Measurements from ENCODE around the gene MICAL3.
"Not testable (repeated sequence)": the region's sequence is repeated elsewhere in the genome, so short reads cannot be mapped to it uniquely, and the experiment has no call there.

Gene MICAL3

DNA sequence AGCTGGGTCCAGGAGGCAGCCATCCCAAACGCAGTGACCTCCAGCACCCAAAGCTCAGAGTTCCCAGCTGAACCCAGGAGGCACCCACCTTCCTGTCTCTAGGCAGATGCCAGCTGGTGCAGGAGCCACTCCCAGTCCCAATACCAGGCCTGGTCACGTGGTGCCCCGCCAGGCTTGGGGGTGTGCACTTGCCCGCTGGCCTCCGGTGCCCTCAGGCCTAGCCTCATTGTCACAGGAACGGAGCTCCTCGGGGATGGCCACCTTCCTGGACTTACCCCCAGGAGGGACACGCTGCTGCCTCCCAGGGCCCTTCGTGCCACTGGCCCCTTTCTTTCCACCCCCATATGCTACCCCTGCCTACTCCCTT lies 254.7 kb downstream of the MICAL3 start:
- DNase-seq = no peak

DNA sequence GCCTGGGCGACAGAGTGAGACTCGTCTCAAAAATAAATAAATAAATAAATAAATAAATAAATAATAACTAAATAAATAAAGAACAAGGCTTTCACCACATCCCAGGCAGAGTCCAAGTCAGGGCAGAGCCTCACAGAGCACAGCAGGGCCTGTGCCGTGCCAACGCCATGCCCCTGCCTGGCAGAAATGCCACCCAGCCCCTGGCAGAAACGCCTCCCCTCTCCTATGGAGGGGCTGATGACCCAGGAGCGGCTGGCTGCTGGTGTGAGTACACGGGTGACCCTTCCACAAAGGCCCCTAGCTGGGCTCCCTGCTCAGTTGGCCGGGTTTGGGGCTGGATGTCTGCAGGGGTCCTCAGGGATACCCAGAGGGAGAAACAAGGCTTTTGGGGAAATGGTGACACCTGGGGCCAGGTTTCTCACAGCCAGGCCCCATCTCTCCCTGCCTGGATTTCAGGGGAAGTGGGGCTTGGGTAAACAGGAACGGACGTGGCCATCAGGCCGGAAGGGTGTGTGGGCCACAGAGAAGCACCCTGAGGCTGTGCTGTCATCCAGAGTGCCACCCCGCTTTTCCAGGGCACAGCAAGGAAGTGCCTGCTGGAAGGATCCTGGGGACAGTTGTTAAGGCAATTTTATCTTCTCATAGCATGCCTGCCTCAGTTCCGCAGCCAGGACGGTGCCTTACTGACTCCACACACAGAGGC lies 255.2 kb downstream of the MICAL3 start:
- DNase-seq = no peak

DNA sequence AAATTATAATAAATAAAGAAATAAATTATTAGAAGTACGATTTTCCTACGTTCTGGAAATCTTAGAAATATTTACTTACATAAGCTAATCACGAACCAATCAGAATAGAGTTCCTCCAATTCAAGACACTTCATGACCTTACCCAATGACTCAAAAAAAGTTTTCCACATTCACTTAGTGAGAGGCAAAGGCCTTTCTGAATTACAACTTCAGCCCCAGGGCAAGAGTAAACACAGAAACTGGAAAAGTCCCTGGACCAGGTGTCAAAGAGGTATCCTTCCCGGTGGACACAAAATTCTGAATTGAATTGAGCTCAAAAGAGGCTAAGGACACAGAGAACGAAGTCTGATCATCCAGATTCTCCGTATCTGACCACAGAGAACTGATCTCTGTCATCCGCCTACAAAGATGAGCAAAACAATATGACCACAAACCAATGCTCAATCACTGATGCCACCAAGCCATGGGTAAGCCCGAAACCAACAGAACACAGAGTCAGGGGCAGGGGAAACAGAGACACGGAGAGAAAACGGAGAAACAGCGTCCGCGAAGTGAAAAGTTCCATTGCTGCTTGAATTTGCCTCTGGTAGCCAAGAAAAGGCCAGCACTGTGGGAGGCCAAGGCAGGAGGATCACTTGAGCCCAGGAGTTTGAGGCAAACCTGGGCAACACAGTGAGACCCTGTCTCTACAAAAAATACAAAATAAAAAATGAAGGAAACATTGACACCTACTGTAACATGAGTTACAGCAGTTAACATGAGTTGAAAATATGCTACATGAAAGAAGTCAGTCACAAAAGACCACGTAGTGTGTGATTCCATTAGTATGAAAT lies 256.9 kb downstream of the MICAL3 start:
- DNase-seq = no peak

DNA sequence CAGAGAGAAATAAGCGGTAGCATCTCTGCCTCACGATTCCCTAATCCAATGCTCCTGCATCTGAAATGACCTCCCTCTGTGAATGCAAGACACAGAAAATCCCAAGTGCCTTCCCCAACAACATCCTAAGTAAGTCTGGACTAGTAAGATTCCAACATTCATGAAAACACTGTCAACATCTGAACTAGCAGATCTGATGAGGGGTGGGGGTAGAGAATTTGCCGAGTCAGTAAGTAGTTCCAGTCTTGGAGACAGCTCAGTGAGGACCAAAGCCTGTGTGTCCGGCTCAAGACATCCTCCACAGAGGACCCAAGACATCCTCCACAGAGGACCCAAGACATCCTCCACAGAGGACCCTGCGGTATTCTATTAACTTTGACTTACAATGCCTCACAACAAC lies 259.5 kb downstream of the MICAL3 start:
- DNase-seq = not testable (repeated sequence)

DNA sequence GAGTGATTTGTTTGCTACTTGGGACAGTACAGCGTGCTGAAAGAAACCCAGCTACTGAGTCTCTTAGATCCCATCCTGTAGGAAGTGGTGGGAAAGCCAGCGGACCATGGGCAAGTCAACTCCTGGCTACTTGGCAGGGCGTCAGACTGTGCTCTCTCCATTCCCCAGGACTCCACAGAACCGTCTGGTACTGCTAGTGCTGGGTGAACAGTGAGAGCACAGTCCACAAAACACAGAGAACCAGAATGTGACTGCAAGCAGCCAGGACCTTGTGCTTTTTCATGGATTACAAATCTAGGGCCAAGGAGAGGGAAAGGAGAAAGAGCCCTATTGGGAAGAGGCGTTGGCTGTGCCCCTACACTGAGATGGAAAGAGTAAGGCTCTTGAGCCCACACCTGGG lies 260.3 kb downstream of the MICAL3 start:
- peak in 1 of 56 donors; percentile 23 for DNase-seq

DNA sequence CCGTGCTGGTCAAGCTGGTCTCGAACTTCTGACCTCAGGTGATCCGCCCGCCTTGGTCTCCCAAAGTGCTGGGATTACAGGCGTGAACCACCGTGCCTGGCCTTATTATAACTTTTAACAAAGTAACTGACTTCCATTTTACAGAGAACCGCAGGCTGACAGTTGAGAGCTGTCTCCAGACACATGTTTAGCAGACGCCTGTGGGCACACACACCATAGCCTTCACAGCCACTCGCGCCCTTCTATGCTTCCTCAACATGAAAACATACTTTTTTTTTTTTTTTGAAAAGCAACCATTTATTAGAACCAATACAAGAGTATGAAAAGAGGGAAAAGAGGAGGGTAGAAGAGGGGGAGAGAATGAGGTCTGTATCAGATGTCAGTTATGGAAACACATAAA lies 260.9 kb downstream of the MICAL3 start:
- DNase-seq = not testable (repeated sequence)

DNA sequence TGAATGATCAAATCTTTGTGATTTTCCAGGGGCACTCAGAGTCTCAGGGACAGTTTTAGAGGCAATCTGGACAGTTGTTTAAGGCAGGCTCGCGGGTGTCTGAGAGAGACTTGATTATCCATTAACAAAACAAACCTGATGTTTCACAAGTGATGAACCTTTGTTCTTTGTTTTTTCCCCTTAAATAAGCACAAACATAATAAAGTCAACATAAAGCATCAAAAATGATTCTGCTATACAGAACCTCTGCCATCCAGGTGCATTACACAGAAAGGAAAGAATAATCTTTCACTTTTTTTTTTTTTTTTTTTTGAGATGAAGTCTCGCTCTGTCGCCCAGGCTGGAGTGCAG lies 263.2 kb downstream of the MICAL3 start:
- DNase-seq = no peak

DNA sequence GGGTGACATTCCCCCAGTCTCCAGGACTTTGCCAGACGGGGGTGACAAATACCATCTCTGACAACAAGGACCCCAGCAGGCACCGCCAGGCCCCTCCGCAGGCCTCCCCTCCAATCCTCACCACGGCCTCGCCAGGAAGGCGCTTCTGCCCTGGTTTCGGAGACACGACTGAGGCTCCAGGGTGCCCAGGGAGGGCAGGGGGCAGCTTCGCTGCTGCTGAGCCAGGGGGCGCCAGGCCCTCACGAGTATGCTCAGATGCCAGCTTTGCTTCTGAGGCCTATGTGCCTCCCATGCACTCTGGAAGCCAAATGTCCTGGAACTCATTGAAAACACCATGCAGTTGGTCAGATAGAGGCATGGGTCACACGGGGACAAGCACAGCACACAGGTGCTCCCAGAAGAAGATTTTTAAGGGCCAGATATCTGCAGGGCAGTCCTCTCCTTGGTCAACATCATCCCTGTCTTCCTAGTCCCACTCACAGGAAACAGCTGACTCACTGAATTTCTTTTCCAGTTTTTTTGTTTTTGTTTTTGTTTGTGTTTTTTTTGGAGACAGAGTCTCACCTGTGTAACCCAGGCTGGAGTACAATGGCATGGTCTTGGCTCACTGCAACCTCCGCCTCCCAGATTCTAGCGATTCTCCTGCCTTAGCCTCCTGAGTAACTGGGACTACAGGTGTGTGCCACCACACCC lies 270.0 kb downstream of the MICAL3 start:
- peak in 1 of 56 donors; percentile 15 for DNase-seq

DNA sequence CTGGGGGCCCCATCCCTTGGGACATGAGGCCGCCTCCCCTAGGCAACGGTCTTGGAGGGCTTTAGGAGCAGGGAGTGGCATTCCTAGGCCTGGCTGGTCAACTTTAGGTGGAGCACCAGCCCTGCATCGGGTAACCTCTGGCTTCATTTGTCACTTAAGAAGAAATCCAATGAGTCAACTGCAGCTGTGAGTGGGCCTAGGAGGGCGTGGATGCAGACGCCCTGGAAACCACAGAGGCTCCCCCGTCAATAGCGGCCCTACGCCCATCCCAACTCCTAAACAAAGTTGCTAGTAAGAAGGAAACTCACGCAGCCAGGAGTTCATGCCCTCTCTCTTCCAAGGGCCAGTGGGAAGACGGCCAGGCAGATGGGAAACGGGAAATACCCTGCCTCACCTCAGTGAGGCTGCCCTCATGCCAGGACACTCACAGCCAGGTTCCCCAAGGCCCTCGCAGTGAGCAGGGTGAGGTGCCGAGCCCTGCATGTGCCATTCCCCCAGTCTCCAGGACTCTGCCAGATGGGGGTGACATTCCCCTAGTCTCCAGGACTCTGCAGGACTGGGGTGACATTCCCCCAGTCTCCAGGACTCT lies 270.9 kb downstream of the MICAL3 start:
- DNase-seq = no peak

DNA sequence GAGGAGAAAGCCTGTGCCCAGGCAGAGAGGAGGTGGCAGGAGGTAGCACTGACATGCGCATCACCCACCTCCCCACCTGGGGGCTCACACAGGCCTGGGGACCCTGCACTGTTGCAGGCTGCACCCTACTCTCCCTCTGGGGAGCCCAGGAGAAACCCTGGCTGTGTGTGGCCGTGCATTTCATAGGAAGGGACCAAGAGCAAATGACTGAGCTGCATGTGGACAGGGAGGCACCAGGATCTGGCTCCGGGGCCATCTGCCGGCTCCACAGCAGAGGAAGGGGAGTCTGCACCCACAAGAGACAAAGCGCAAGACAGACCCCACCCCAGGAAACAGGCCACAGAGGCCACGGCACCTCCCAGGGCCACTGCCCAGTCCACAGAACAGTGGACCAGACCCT lies 272.8 kb downstream of the MICAL3 start:
- DNase-seq = no peak

DNA sequence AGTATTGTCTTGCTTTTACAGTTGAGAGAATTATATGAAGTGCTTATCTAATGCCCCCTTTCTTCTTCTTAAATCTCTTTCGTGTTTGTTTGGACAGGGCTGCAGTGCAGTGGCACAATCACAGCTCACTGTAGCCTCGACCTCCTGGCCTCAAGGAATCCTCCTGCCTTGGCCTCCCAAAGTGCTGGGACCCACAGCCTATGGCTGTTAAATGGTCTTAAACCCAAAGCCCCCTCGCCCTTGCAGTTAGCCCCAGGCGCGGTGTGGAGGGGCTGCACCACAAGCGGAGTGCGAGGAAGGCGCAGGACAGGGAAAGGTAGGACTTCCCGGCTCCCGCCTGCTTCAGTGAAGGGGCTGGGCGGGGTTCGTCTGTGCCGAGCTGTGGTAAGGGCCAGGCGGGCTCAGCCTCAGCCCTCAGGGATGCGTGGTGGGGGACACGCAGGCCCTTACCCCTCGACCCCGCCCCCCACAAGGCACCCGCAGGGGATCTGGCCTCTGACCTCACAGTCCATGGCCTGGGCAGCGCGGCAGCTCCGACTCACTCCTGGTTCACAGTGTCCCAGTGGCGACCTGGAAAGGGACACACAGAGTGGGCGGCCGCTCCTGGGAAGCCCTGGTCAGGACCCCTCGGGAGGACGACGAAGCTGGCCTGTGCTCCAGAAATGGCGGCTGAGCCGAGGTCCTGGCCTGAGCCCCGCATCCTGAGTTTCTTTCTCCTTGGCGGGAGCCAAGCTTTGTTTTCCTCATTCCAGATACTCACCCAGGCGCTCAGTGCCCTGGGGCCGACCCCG lies 274.6 kb downstream of the MICAL3 start:
- no peak for DNase-seq

DNA sequence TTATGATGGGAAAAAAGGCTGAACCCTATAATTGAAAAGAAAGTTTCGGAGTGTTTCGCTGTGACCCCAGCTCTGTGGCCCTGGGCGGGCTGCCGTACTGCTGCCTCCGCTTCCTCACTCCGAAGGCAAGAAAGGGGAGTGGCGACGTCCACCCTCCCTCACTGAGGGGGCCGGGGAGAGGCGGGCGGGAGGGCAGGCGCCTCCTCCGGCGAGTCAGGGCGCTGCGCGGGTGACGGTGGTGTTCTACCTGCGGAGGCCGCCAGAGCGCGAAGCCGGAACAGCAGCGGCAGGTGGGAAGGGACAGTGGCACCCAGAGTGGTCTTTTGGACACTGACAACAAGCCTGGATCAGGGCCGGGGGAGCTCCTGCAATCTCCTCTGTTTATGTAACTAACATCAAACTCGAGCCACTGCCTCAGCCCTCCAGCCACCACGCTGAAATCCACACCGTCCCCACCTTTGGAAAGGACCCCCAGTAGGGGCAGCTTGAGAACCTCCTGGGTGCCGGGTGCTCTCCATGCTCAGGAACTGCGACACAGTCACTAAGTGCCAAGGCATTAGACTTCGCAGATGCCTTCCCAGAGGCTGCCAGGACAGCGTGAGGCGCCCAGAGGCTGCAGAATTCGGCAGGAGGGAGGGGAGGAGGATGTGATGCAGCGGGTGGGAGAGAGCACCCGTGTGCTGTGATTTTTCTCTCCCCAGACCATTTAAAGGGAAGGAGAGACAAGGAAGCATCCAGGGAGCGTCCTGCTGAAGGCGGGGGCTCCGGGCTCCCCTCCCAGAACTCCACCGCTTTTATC lies 275.6 kb downstream of the MICAL3 start:
- DNase-seq = no peak

DNA sequence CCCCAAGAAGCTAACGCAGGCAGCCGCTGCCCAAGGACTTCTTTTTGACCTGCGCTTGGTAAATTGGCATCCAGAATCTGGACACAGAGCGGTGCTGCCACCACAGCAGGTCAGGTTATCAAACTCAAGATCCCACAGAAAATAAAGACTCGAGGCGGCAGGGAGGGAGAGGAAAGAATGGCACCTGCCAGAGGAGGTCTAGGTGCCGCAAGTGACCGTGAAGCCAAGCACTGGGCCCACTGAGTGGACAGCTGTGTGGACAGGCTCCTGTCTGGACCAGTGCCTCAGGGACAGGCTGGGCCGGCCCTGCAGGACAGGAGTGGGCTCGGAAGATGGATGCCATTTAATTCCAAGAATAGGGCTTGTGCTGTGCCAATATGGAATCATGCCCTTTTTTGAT lies 277.4 kb downstream of the MICAL3 start:
- DNase-seq = no peak

DNA sequence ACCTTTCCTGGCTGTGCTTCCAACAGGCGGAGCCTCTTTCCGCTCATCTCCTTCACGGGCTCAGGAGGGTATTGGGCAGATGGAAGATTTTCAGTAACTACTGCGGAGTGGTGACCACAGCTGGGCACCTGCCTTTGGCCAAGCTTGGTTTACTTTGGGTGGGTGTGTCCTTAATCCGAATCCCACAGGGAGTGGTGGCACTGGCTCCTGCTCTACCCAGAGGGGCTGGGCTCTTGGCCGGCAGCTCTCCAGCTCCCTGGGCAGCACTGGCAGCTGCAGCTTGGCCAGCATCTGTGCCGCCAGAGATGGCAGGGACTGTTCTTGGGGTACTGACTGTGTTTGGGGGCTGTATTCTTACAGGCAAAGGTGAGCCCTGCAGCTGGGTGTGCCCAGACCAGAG lies 279.9 kb downstream of the MICAL3 start:
- no peak for DNase-seq

DNA sequence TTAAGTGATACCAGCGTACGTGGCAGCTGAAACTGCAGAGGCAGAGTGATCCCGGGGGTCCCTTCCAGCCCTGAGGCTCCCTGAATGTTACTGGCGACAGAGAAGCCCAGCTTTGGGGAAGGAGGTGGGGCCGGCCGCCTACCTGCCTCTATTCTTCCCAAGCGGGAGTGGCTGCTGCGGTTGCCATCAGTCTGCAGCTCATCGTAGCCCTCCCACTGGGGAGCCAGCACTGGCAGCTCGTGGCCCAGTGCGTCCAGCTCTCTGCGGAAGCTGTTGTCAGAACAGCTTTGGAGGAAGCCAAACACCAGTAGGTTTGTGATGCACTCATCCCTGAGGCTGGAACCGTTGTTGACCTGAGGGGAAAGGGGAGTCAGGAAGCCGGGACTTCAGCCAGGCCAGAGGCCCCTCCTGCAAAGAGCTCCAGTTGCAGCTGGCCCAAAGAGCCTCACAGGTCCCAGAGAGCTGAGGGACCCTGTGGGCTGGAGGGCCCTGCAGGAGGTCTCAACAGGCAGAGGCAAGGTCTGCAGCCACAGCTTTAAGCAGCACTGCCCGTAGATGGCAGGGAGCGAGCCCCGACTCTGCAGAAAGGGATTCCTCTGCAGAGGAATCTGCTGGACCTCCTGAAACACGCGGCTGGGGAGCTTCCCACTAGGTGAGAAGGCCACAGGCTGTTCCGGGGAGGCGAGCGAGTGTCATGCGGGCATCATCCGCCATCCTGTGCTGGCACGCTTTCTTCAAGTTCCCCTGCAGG lies 280.5 kb downstream of the MICAL3 start:
- no peak for DNase-seq

DNA sequence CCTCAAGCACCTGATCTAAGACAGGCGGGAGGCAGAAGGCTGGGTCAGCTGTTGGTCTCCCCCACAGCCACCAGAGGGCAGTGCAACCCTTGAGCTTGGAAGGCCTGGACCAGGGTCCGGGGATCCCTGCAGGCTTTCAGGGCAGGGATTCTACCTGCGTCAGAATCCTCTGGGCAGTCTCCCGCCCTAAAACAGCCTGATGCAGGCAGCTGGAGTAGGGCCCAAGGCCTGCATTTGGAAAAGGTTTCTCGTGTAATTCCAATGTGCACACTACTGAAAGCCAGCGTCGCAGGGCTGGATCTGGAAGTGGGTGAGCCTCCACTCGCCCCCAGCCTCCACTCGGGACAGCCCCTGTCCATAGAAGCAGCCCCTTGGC lies 281.8 kb downstream of the MICAL3 start:
- peak in 41 of 56 donors; percentile 8 to 70 (median 38) for DNase-seq

DNA sequence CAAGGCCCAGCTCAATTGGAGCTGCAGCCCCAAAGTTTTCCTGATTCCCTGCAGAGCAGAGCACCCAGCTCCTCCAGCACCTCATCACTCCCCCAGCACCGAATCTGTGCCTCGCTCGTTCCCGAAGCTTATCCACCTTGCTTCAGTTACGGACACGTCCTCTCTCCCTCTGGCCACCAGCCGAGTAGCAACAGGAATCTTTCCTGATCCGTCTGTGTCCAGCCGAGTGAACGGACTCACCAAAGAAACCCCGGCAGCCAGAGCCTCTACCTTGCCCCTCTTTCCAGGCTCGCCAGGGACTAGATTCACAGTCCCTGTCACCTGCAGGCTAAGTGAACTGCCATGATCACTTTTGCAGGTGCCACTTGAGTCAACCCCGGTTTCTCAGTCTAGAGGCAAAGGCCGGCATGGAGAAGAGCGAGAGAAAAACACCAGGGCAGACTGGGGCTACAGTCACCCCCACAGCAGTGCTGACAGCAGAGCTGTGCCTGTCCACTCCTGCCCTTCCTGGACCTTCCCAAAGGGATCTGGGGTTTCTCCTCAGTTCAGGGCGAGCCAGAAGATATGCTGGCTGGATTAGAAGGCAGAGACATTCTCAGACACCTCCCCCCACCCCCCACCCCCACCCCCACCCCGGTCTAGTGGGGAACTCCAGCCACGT lies 282.4 kb downstream of the MICAL3 start:
- no peak for DNase-seq

DNA sequence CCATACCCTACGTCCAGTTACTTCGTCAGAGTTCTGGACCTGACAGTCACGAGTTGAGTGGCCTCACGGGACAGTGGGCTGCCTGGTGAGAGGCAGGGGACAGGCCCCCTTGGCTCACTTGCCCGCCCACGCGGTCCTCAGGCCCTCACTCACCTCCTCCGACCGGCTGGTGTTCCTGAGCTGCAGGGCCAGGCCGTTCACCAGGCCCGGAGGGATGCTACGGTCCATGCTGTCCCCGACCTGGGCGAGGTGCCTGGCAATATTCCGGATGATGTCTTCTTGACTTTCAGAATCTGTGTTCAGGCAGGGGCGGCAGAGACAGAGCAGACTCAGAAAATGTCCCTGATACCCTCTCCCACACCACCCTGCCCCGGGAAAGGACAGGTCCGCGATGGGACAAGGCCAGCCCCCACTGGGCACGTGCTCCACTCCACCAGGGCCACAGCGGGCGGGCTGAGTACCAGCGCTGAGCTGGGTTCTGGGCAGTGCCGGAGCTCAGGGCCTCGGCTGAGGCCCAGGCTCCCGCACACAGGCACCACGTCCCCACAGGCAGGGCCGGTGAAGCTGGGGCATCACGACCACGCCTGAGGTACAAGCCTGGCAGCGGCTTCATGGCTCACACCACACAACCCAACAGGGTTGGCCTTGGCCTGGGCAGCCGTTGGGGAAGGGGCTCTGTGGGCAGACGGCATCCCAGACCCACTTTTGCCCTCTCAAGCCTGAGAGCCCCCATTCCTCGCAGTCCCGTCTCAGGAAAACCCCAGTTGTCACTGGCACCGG lies 285.0 kb downstream of the MICAL3 start:
- no peak for DNase-seq
